Activated CD4-positive, alpha-beta T cell treated with anti-CD3 and anti-CD28 coated beads, Interleukin-2, amount 50 U/mL, for 48 hours (primary cell): Measurements from ENCODE around the gene HS2ST1.

ENCODE experiments used
- DNase-seq, 2 experiments: peaks; one replicate each; pipeline ENCODE4 v3.0.0-alpha.2; 2020

Gene HS2ST1

DNA sequence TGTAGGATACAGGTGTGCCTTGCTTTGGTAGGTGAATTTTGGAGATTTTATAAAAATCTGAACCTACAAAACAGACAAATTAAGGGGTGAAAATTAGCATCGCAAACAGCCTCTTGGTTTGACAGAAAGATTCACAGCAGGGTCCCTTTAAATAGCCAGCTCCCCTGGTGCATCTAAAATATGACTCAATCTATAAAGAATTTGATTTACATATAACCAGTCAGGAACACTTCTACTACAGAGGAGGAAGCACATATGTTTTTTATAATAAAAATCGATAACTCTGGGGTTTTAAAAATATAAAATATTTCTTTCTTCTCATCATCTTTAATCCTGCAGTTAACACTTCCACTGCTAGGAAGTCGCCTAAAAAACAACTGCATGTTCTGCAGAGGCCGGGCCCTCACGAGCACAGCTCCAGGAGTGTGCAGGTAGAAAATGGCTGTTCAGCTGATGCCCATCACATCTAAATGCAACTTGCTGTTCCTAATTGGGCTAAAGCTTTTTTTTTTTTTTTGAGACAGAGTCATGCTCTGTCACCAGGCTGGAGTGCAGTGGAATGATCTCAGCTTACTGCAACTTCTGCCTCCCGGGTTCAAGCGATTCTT, 203.4 kb downstream of the HS2ST1 start:
- no peak for DNase-seq

DNA sequence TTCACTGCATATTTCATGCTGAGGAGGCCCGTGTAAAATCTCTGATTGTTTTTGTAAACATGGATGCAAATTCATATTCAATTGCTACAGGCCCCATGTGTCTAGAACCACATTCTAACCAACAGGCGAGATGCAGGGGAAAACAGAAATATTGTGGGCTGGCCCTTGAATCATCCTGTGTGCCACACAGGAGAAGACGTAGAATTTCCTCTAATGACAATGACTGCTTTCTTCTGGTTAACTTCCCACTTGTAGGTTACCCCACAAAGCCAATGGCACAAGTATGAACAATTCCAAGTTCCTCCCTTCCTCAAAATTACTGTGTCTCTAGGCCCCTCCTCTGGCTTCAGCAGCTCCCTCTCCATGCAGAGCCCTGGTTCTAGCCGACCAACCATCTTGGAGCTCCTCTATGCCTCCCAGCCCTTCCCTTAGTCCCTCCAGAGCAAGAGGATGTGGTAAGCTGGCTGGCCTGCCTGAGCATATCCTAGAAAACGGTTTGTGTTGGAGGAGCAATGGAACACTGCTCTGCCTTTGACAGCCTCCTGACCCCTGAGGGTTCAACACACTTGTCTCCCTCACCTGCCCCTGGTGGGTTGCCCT, 205.2 kb downstream of the HS2ST1 start:
- no peak for DNase-seq

DNA sequence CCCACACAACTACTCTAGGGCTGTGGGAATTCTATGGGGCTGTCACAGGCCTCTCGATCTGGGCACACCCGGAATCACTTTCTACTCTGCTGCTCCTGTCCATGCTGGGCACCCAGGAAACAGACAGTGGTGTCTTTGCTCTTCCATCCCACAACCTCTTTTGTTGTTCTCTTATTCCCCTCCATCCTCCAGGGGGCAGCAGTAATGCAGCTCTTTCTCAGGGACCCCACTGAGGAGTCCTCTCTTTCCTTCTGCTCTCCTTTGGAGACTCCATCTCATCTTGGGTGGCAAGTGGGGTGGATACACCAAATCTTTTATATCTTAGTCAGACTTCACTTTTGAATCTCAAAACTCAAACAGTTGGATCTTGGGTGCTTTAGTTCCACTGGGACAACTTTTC, 206.3 kb downstream of the HS2ST1 start:
- no peak for DNase-seq

- DNase-seq = no peak
These were observed 207.3 kb downstream of the HS2ST1 start for GRCh38 chr1:87121711-87122163.

DNA sequence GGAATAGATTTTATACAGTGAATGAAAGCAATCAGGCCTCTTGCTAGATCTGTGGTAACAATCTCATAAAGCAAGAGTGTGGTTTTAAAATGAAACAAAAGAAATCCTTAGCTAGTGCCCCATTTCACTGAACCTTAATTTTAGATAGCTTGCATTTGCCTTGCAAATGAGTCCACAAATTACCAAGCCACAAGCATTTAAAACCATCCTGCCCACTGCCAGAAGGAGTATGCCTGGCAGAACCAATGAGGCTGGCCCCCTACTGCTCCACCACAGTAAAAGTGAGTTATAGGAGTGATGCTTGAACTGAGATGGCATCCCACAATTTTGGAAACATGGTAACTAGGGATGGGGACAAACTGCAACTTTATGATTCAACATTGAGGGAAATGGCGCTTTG, 207.8 kb downstream of the HS2ST1 start:
- DNase-seq = no peak

- no peak for DNase-seq
These were observed 209.2 kb downstream of the HS2ST1 start for GRCh38 chr1:87123610-87124009.

GRCh38 chr1:87126886-87127505, 212.6 kb downstream of the HS2ST1 start:
- no peak for DNase-seq

DNA sequence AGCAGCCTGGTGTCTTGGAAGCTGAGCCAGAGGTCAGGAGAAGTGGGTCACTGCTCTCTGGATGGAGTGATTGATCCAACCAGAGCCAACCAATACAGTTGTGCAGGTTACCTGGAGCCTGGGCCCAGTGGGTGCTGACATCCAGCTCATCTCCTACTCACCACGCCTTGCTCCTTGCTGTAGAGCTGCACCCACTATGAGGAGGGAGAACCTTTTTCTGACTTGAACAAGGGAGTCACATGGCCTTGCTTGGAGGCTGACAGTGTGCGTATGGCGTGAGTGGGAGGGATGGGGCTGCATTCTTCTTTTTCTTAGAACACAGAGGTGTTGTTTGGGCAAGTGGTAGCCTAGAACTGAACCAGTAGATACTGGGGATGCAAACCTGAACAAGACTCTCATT, 213.1 kb downstream of the HS2ST1 start:
- no peak for DNase-seq

- DNase-seq = no peak
These were observed 214.6 kb downstream of the HS2ST1 start for GRCh38 chr1:87129038-87129437.

GRCh38 chr1:87129606-87130005, 215.2 kb downstream of the HS2ST1 start:
- DNase-seq = no peak

GRCh38 chr1:87130438-87130837, 216.0 kb downstream of the HS2ST1 start:
- DNase-seq = no peak

DNA sequence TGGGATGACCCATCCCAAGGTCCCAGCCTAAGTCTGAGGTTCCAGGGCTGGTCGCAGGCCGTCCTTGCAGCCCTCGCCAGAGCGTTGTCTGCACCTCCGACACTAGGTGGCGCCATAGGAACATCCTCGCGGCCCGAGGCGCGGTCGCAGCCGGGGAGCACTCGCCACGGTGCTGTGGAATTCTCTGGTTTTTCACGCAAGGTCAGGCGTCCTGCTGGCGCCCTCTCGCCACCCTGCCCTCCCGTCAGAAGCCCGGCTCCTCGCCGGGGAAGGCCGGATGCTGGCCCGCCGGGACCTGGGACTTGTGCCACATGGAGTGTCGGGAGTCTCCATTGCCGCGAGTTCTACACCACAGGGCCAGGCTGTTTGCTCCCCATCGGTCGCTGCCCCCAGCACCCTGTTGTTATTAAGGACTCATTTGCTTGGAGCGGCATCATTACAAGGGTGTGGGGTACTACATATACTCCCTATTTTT, 217.4 kb downstream of the HS2ST1 start:
- DNase-seq = peak; percentile 75 to 81

- no peak for DNase-seq
These were observed 217.9 kb downstream of the HS2ST1 start for GRCh38 chr1:87132284-87132870.

DNA sequence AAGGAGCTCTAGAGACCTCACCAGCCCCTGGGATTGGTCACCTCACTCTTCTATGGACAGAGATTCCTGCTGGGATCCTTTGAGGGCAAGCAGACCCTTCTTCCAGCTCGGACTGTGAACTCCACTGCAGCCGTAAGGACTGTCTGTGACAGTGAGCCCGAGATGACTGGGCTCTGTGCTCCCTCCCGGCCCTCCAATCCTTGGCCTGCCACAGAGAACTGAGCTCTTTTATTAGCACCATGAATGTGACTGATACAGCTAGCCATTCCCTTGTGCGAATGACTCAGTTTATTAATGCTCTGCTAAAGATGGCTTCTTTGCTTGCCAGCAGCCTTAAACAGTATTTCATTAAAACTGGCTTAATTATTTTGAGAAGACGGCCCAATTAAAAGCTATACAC, 219.6 kb downstream of the HS2ST1 start:
- DNase-seq = no peak

- DNase-seq = no peak
These were observed 220.3 kb downstream of the HS2ST1 start for GRCh38 chr1:87134625-87135328.

DNA sequence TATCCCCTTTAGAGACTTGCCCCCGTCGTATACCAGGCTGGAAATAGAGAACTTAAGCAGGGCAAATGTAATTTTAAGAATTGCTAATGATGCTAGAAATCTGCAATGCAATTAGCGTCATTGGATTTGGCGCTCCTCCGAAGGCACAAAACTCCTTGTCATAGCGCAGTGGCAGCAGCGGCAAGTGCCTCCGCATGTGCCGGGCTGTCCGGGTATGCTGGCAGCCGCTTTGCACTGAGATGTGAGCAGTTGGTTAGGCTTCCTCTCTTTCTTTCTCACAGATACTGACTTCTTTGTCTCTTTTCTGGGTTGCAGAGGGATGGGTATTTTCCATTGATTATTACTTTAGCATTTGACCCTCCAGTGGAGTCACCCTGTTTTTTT, 220.9 kb downstream of the HS2ST1 start:
- DNase-seq = no peak

GRCh38 chr1:87136607-87137341, 222.3 kb downstream of the HS2ST1 start:
- DNase-seq = no peak

GRCh38 chr1:87137342-87137739, 222.9 kb downstream of the HS2ST1 start:
- DNase-seq = no peak

DNA sequence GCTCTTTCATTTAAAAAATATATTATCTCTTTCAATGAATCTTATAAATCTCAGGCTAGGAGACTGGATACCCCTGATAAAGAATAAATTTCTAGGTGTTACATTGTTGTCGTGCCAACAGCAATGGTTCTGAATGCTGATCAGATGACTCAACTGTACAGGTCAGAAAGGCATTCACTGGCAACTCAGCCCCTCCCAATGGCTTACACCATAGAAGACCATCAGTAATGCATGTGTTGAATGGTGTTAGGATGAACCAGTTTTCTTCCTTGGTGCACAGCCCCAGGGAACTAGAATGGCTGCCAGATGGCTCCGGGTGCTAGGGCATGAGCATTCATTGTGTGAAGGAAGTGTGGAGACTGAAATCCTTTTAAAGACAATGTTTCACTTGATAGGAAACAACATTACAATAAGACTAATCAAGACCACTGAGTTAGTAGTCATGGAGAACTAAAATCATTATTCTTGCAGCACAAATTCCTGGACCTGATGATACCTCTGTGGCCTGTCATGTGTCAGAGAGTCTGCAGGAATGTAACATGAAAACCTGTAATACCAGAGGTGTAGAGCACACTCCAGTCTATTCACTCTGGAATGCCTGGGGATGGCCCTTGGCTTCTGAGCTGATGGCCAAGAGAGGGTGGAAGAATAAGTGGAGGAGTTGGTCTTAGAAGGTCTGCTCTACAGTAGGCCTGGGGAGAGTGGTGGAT, 226.6 kb downstream of the HS2ST1 start:
- no peak for DNase-seq

DNA sequence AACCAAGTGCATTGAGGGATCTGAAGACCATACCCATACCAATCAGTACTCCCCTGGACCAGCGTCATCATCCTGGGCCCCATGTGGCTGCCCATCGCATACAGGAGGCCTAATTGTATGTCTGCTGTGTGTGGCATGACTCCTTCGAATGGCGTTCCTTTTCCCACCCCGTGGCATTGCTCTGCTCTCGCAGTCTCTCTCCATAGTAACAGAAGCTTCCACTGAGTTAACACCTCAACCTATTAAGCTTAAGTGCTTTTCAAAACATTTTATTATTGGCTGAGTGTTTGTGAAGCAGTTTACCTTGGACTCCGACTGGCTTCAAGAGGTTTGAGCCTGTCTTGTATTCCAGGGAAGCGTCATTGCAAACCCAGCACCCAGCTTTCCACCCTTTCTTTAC, 227.1 kb downstream of the HS2ST1 start:
- DNase-seq = no peak

GRCh38 chr1:87143413-87144135, 229.1 kb downstream of the HS2ST1 start:
- DNase-seq = no peak
